GM12892 (cell line): ENCODE data around the gene RXRA.

ENCODE experiments used
- POLR2AphosphoS5 ChIP-seq: IDR thresholded peaks from 2 replicates; pipeline ENCODE4 v1.6.1; 2011; ENCODE audit warnings: low read depth, low read length, control low read depth
- TAF1 ChIP-seq: IDR thresholded peaks from 2 replicates; pipeline ENCODE4 v1.6.1; 2011; ENCODE audit warnings: low read depth, mild to moderate bottlenecking, control low read depth, low read length, borderline replicate concordance

DNA sequence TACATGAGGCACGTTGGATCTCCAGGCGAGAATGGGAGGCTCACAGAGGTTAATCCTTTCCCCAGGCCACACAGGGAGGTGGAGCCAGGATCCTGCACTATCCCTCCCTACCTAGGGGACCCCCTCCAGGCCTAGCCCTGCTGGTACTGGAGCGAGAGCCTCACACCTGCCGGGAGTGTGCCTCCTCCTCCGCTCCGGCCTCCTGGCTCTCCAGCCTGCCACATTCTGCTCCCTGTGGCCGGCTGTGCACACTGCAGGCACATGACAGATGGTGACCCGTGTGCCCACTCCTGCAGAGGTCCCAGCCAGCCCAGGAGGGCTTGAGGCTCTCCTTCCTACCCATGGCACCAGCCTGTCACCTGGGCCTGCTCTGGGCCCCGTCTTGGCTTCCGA is 93.4 kb downstream of the RXRA start:
- TF ChIP-seq POLR2AphosphoS5 (no peak), TAF1 (no peak)
